K562 (cell line): ENCODE measurements around the gene TIMM22. TPM values are rescaled to one million over a fixed set of nuclear protein-coding genes. Genes with fewer than 3 reads are reported as not detected.

Experiments used
- GATA2 ChIP-seq: sonication (generic); formaldehyde crosslinking; IDR thresholded peaks from 2 replicates; pipeline ENCODE4 v1.4.0; 2020; ENCODE audit warnings: mild to moderate bottlenecking, missing genetic modification reagents
- PML ChIP-seq: IDR thresholded peaks from 2 replicates; pipeline ENCODE4 v1.6.1; 2012; ENCODE audit warnings: low read length, inconsistent platforms
- ZNF695 ChIP-seq: fragments of 450-650 bp; formaldehyde crosslinking; IDR thresholded peaks from 2 replicates; pipeline ENCODE4 v1.4.0; 2020; ENCODE audit warnings: mild to moderate bottlenecking, moderate library complexity
- polyA plus RNA-seq, 8 experiments: library from polyadenylated mRNA; depleted of rRNA in 4 of 8; stranded (reverse) in 5 of 8; unstranded in 3 of 8; fragments of >200 nt; fragmentation: Nextera tagmentation in 2 of 8; fragmentation: Illumina TruSeq in 1 of 8; extraction: Ambion mirVana in 2 of 8; extraction: Trizol in 1 of 8; gene quantifications; 2 replicates each; pipeline versions ENCODE4 v1.2.1 to v1.2.3, GENCODE V29; 2011 to 2014; ENCODE audit warnings: inconsistent platforms in 1 of 8, missing spikeins in 1 of 8
- total RNA-seq, 7 experiments: library from RNA; depleted of rRNA in 6 of 7; stranded (reverse); fragments of >200 nt in 6 of 7; fragmentation: Illumina TruSeq in 2 of 7; extraction: Trizol in 2 of 7; gene quantifications; 2 replicates each; pipeline versions ENCODE4 v1.2.1 to v1.2.3, GENCODE V29; 2011 to 2021; ENCODE audit warnings: low replicate concordance in 1 of 7
- TF ChIP-seq, protein P1 (sequence below): fragments of 250-450 bp; sonication (Bioruptor Pico); IDR thresholded peaks from 2 replicates; pipeline ENCODE4 v1.5.0; 2022; ENCODE audit warnings: mild to moderate bottlenecking
- TF ChIP-seq, protein P2 (sequence below): fragments of 250-450 bp; sonication (Bioruptor Pico); IDR thresholded peaks from 2 replicates; pipeline ENCODE4 v1.9.0; 2021; ENCODE audit warnings: mild to moderate bottlenecking, inconsistent platforms
- TF ChIP-seq, protein P3 (sequence below): IDR thresholded peaks from 2 replicates; pipeline ENCODE4 v1.6.1; 2011; ENCODE audit warnings: borderline replicate concordance, low read depth, mild to moderate bottlenecking, moderate library complexity, low read length; ENCODE audit not compliant: insufficient read depth, poor library complexity, severe bottlenecking

The TIMM22 gene
- total and polyA plus RNA-seq, 9 of the 15 experiments (the other 6 are each of a cell fraction or from before 2014, with no cell fraction given), result 5.9 to 14.1 (median 10.3) TPM

DNA sequence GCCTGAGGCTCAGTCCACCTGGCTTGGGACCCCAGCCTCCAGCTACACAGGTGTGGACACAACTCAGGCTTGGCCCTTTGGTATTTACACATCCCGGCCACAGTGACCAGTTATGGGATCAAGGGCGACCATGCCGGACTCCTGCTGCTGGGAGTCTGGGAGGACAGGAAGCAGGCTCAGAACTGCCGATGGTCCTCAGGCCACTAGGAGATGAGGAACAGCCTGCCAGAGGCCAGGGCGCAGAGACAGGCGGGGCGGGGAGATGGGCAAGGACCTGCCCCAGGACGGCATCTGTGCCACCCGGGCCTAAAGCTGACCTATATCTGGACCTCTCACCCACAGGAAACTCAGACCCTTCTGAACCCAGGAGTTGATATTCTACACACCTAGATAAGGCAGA, 29.8 kb upstream of the TIMM22 start (continued):
- TF ChIP-seq, protein P1, sequence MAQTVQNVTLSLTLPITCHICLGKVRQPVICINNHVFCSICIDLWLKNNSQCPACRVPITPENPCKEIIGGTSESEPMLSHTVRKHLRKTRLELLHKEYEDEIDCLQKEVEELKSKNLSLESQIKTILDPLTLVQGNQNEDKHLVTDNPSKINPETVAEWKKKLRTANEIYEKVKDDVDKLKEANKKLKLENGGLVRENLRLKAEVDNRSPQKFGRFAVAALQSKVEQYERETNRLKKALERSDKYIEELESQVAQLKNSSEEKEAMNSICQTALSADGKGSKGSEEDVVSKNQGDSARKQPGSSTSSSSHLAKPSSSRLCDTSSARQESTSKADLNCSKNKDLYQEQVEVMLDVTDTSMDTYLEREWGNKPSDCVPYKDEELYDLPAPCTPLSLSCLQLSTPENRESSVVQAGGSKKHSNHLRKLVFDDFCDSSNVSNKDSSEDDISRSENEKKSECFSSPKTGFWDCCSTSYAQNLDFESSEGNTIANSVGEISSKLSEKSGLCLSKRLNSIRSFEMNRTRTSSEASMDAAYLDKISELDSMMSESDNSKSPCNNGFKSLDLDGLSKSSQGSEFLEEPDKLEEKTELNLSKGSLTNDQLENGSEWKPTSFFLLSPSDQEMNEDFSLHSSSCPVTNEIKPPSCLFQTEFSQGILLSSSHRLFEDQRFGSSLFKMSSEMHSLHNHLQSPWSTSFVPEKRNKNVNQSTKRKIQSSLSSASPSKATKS (CRISPR knock-in tag), result no peak
- TF ChIP-seq ZNF695 (CRISPR knock-in tag) (no peak), GATA2 (CRISPR knock-in tag) (no peak), PML (no peak)
- TF ChIP-seq, protein P2, sequence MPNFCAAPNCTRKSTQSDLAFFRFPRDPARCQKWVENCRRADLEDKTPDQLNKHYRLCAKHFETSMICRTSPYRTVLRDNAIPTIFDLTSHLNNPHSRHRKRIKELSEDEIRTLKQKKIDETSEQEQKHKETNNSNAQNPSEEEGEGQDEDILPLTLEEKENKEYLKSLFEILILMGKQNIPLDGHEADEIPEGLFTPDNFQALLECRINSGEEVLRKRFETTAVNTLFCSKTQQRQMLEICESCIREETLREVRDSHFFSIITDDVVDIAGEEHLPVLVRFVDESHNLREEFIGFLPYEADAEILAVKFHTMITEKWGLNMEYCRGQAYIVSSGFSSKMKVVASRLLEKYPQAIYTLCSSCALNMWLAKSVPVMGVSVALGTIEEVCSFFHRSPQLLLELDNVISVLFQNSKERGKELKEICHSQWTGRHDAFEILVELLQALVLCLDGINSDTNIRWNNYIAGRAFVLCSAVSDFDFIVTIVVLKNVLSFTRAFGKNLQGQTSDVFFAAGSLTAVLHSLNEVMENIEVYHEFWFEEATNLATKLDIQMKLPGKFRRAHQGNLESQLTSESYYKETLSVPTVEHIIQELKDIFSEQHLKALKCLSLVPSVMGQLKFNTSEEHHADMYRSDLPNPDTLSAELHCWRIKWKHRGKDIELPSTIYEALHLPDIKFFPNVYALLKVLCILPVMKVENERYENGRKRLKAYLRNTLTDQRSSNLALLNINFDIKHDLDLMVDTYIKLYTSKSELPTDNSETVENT (CRISPR knock-in tag), result no peak
- TF ChIP-seq, protein P3, sequence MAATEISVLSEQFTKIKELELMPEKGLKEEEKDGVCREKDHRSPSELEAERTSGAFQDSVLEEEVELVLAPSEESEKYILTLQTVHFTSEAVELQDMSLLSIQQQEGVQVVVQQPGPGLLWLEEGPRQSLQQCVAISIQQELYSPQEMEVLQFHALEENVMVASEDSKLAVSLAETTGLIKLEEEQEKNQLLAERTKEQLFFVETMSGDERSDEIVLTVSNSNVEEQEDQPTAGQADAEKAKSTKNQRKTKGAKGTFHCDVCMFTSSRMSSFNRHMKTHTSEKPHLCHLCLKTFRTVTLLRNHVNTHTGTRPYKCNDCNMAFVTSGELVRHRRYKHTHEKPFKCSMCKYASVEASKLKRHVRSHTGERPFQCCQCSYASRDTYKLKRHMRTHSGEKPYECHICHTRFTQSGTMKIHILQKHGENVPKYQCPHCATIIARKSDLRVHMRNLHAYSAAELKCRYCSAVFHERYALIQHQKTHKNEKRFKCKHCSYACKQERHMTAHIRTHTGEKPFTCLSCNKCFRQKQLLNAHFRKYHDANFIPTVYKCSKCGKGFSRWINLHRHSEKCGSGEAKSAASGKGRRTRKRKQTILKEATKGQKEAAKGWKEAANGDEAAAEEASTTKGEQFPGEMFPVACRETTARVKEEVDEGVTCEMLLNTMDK, result no peak
